Colon (tissue), 2 donors: Measurements from ENCODE around the gene SIK2.
"Not testable (repeated sequence)": the region's sequence is repeated elsewhere in the genome, so short reads cannot be mapped to it uniquely, and the experiment has no call there.

ENCODE experiments used
- FAIRE-seq: peaks from 2 replicates; lab custom pipeline; 2012; peaks lifted over from hg19 to GRCh38; lab: Jason Lieb, UNC
- donor health status: control.
- donor health status: control.

SIK2 gene

DNA sequence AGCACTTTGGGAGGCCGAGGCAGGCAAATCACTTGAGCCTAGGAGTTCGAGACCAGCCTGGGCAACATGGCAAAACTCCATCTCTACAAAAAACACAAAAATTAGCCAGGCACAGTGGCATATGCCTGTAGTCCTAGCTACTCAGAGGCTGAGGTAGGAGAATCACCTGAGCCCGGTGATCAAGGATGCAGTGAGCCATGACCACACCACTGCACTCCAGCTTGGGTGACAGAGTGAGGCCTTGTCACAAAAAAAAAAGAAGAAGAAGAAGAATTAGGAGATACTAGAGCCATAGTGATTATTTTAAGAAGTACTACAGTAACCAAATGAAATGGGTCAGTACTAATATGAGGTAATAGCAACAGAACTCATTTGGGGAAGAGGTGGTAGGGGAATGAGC lies 56.2 kb downstream of the SIK2 start:
- not testable (repeated sequence) for FAIRE-seq

DNA sequence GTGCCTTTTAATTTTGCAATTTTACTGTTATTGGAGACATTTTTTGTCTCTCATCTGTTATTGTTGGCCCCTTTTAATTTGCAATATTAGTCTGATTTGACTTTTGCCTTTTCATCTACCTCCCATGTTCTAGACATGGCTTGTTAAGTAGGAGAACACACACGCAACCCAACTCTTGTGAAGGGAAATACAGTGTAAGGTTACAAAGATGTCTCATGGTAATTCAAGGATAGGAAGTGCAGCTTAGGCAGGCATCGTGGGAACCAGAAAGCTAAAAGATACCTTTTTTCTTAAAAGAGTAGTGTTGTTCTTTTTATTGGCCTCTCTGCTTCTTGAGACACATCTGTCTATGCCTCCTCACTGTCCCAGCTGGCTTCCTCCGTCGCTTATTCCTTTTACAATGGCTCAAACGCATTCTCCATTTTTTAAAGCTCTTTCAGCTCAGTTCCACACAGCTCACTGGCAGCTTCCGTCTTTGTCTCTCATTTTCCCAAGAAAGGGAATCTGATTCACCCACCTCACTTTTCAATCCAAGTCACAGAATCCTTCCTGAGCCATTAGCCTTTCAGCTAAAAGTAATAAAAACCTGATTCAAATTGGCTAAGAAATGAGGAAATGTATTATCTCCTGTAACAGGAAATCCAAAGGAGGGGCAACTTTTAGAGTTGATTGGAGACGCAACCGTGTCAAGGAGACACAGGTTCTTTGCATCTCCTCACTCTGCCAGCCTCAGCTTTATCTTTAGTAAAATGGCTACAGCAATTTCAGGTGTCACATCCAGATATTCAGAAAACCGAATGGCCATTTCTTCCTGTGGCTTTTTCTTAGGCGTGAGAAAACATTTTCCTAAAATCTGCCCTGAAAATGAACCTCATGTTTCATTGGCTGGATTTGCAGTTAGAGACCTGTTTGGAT lies 57.2 kb downstream of the SIK2 start:
- no peak for FAIRE-seq

DNA sequence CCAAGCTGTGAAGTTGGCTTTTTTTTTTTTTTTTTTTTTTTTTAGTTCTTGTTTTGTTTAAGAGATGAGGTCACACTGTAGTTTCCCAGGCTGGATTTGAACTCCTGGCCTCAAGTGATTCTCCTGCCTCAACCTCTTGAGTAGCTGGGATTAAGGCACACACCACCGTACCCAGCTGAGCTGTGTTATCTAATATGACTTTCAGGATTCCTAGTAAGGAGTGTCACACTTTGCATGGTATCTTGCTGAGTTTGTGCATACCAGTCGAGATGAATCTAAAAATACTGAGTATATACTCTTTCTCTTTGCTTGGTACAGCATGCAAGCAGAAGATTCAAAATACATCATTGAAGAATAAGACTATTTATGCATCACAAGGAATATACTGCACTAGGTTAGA lies 58.6 kb downstream of the SIK2 start:
- no peak for FAIRE-seq

DNA sequence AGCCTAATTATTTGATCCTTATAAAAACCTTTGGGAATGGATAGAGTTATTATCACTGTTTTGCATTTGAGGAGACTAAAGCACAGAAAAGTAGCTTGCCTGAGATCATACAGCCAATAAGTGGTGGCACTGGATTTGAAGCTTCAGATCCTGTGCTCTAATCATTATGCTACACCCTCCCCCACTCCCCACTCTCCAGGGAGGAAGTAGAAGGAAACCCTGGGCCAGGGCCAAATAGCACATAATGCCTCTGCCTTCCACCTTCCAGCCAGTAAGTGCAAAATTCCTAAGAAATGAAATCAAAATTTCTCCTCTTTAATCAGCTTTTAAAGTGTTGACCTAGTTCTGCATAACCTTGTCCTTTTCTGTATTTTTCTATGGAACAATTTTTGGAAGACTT lies 61.6 kb downstream of the SIK2 start:
- no peak for FAIRE-seq

DNA sequence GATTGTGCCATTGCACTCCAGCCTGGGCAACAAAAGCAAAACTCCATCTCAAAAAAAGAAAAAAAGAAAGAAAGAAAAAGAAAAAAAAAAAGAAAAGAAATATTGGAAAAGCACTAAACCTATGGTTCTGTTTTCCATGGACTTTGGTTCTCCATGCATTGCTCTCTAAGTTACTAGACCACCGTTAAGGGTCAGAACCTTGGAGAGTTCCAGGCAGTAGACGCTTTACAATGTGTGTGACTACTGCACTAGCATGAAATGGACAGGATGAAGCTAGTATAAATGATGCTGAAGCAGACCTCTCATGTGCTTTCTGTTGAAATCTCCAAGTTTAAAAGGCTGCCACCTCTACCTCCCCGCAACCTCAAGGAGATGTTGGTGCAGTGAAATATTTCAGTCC lies 63.5 kb downstream of the SIK2 start:
- no peak for FAIRE-seq

DNA sequence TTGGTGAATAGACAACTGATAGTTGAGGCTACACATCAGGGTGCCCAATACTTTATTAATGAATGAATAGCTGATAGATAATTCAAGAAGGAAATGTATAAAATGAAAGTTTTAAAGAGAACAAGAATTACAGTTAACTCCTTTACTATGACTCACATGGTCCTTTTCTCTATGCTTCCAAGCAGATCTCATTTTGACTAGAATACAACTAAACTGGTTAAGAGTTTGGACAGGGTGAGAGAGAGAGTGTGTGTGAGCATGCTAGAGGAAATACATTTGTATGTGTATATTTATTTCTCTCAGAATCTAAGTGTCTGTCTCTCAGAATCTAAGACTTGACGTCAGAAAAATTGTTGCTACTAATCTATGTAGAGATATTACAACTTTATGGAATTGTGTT lies 66.7 kb downstream of the SIK2 start:
- FAIRE-seq: no peak

DNA sequence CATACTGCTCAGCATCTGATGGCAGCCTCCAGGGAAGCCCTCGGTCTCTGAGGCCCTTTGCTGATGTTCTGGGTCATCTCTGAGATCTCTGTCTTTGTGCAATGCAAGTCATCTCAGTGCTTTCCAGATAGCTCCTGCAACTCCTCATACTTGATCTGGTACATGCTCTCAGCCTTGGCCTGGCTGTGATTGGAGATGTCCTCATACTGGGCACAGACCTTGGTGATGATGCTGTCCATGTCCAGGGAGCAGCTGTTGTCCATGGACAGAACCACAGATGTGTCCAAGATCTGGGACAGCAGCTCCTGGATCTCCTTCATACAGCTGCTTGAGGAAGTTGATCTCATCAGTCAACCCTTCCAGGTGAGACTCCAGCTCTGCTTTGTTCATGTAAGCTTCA lies 69.1 kb downstream of the SIK2 start:
- FAIRE-seq: no peak

DNA sequence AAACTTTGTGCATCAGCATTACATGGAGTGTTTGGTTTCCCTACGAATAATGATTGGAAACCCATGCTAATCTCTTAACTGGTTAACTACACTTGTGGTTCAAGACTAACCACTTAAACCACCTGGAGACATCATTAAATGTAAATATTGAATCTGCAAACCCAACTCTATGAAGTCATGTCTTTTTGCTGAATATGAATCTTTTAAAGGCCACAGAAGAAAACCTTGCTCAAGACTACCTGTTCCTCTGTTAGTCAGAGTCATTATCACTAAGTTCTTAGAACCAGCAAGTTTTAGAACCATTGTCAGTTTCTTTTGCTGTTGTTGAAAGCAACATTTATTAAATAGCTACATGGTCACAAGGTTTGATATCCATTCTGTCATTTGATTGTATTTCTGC lies 70.7 kb downstream of the SIK2 start:
- FAIRE-seq: no peak

DNA sequence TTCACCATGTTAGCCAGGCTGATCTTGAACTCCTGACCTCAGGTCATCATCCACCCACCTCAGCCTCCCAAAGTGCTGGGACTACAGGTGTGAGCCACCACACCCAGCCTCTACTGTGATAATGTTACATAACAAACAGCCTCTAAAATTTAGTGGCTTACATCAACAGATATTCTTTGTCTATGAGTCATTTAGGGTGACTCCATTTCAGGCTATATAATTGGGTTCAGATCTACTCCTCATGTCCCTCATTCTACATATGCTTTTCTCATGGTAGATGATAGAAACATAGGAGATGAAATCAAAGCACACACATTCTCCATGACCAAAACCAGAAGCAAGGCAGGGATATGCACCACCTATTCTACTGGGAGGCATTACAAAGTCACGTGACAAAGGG lies 72.7 kb downstream of the SIK2 start:
- no peak for FAIRE-seq

DNA sequence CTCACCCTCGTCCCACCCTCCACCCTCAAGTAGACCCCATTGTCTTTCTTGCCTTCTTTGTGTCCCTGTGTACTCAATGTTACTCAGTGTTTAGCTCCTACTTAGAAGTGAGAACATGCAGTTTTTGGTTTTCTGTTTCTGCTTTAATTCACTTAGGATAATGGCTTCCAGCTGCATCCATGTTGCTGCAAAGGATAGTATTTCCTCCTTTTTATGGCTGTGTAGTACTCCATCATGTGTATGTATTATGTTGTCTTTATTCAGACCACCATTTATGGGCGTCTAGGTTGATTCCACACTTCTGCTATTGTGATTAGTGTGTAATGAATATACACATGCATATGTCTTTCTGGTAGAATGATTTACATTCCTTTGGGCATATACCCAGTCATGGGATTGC lies 73.6 kb downstream of the SIK2 start:
- FAIRE-seq: no peak

DNA sequence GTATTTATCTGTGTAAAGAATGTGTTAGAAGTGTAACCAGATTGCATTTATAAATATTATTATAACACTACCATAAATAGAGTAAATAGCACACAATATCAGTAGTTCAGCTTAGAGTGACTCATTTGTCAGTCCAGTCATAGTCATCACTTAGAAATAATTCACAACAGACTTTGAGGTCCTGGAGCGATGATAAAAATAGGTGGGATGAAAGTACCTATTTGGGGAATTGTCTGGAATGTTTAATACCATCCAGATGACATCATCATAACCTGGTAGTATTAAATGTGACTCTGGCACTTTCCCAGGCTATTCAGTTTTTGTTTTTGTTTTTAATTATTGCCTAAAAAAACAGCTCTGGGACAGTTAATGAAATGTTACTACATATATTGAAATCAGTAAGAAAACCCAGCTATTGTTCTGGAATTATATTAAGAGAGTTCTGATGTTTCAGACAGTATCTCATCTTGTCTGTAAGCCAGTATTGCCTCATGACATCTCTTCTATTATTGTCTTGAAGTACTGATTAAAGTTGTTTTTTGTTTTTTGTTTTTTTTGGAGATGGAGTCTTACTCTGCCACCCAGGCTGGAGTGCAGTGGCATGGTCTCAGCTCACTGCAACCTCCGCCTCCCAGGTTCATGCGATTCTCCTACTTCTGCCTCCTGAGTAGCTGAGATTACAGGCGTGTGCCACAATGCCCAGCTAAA lies 74.8 kb downstream of the SIK2 start:
- FAIRE-seq: no peak

DNA sequence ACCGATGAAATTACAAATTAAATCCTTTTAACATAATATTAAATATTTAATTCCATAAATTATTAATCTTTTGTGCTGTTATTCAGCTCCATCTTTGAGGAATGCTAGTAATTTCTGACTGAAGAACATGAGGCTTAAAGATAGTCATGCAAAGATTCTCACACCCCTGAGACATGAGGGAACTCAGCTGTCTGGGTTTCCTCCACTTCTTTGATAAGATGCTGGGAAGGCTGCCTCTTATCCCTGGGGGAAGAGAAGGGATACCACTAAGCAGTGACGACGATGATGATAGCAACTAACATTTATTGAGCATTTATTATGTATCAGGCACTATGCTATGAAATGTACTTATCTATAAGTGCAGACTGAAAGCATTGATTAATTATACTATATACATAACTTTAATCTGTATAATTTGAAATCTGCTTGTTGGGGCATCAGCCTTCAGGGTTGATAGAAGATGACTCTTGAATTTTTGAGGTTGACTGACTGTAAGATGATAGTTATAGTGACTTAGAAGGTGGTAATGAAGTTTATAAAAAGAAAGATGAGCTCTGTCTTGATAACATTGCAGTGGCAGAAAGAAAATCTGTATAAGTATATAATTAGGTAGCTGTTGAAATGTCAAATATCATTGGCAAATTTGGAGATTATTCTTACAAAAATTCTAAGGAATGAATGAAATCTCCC lies 78.4 kb downstream of the SIK2 start:
- no peak for FAIRE-seq

DNA sequence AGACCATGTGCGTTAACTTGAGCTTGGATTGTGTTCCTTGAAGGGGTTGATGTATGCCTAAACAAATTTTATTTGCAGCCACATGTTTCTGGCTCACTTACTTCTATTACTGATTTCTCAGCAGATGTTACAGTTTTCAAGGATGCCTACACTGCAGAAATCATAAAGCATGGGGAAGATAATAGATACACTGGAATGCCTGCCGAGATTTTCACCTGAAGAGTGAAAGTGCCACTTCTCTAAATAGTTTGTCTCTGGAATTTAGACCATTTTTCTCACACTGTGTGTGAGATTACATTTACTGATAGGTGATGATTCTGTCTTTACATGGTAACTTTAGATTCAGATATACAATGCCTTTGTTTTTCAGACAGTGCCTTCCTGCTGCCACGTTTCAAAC lies 81.6 kb downstream of the SIK2 start:
- FAIRE-seq: no peak

DNA sequence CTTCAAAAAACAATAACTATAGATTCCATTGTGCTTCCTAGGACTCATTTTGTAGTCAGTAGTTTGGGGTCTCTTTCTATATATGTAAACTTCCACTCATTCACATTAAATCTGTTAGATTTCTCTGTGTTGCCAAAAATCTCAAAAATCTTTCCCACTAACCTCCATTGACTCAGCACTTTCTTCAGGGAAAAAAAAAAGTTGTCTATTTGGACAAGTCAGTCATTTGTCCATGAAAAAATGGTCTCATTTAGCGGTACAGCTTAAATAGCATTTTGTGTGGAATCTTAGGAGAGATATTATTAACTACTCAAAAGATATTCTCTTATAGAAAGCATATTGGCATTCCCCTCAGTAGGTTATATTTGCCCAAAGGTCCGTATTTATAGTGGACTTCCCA lies 82.0 kb downstream of the SIK2 start:
- FAIRE-seq: no peak

DNA sequence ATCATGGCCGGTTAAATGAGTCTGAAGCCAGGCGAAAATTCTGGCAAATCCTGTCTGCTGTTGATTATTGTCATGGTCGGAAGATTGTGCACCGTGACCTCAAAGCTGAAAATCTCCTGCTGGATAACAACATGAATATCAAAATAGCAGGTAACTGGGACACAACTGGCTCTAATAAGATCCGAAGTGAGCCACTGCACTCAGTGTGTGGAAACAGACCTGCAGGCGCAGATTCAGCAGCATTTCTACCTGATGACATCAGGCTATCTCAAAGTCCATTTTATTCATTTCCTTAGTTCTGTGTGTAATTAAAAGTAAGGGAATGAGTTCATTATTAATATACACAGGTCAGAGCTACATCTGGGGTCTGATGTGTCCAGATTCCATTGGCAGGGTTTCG lies 85.8 kb downstream of the SIK2 start:
- no peak for FAIRE-seq

DNA sequence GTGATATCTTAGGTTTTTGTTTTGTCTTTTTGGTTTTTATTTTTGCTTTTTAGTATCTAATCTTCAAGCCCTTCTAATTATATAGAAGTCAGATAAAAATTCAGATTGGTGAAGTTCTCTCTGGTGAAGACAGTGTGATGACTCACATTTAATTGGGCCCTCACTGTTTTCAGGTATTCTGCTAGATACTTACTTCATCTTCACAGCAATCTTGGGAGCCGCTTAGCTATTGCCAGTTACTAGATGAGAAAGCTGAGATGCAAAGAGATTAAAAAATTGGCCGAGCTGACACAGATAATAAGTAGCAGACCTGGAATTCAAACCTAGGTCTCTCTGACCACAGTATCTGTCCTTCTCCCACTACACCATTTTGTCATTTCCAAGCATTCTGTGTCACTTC lies 88.9 kb downstream of the SIK2 start:
- FAIRE-seq: no peak

DNA sequence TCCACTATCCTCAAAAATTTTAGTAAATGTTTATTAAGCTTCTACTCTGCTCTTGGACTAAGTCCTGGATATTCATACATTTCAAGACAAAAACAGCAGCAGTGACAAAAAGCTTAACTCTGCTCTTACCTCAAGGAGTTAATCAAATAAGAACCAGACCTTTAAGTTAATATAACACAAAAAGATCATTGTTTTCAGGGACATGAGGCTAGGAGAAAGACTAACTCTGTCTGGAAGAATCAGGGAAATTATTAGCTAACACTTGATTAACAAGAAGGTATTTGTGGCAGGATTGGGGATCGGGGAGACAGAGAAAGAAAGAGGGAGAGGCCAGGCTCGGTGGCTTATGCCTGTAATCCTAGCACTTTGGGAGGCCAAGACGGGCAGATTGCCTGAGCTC lies 89.5 kb downstream of the SIK2 start:
- no peak for FAIRE-seq

DNA sequence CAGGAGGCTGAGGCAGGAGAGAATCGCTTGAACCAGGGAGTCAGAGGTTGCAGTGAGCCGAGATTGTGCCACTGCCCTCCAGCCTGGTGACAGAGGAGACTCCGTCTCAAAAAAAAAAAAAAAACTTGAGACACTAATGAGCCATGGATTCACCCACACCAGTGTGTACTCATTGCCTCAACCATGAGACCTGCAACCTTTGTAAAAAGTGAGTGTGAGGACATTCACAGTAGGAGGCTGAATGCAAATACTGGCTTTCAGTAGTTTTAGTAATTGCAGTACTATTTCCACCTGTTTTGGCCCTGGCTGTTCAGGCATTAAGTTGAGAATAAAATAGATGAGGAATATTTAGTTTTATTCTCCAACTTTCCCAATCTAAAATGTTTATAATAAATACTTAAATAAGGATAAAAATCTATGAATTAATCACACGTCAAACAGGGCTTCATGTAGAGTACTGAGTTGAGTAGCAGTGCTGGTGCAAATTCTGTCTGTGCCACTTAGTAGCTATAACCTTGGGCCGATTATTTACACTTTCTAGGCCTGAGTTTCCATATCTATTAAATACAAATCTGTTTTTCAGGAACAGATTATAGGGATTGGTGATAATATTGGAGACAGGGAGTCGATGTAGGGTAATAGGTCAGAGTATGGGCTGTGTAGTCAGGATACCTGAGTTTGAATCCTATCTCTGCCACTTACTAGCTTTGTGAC lies 91.1 kb downstream of the SIK2 start:
- no peak for FAIRE-seq

DNA sequence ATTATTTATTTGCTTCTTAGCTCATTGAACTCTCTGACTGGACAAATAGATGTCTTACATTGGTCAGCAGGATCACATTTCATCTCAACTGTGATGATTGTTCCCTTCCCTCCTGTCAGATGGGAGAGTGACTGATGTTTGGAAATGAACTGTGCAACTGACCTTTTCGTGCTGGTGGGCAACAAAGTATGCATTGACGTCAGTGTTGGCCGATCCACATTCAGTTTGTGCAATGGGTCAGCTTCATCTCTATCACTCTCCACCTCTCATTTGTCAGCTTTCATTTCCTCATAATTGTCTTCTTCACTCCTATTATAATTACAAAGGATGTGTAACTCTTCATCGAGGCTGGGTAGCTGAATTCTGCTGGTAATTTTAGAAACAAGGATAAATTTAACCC lies 92.6 kb downstream of the SIK2 start:
- no peak for FAIRE-seq

DNA sequence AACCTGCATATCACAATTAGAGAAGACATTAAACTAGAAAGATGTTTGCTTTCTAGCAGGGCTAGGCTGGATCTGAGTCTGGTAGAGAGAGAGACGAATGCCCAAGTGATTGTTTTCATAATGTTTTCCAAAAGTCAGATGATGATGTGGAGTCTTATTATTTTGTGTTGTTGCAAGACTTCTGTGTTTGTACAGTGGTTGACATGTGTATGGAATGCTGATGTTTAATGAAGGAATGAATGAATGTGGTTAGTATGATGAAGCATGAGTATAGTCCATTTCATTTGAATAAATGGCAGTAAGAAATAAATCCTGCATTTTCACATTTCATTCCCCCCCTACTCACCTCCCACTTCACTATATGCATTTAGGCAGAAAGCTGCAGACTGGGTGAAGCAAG lies 94.3 kb downstream of the SIK2 start:
- no peak for FAIRE-seq

DNA sequence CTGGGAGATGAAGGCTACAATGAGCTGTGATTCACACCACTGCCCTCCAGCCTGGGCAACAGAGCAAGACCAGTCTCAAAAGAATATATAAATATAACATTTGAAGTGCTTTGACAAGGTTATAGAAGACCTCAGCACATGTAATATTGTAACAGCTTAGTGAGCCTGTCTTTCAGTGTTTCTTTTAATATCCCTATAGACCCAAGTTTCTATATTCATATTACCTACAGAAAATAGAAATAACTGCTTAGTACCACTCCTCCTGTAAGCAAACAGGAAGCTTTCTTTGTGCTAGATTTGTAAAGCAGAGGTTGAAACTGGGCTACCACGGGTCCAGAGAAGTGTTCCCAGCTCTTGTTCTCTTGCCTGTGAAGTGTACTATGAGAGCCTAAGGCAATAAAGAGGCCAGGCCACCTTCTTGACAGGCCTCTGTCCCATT lies 95.7 kb downstream of the SIK2 start:
- FAIRE-seq: no peak

DNA sequence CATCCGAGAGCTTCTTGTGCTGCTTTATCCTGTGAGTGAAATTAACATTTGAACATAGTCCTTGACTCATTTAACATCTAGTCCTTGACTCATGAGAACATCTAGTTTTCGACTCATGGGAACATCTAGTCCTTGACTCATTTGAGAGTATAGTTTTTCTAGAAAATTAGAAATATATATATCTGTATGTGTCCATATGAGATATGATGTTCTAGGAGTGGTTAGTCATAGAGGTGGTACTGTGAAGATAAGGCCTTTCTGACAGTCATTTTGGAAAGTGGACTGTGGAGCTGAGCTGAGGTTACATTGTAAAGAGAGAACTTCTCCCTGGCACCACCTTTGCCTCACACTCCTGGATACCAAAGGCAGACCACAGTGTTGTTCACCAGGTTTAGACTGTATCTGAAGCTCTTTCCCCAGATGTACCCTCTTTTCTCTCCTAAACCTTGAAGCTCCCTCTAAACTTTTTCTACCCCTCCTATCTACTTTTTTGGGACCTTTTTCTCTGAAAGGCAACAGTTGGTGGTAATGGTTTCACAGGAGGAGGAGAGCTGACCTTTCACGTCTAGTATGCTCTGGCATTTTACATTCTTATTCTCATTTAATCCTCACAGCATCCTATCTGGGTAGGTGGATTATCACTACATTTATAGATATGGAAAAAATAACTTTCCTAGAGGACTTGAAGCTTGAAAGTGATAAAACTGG lies 96.8 kb downstream of the SIK2 start:
- FAIRE-seq: no peak
